Naive B cell (primary cell): ENCODE results near the gene SRSF5. TPM values are rescaled to one million over a fixed set of nuclear protein-coding genes. Genes with fewer than 3 reads are reported as not detected.
"Not testable (repeated sequence)": the region's sequence is repeated elsewhere in the genome, so short reads cannot be mapped to it uniquely, and the experiment has no call there.

ENCODE experiments used
- ATAC-seq, 2 donors: fragments of 150-1000 bp; cut with Tn5 transposase; 2 replicates each; pipeline ENCODE4 v1.10.0; 2021; ENCODE audit warnings: low read depth in 2 of 2, mild to moderate bottlenecking in 2 of 2, moderate library complexity in 2 of 2
- DNase-seq: peaks from one replicate; pipeline ENCODE4 v3.0.0; 2022
- H3K27ac Mint-ChIP-seq, 6 donors: one replicate each; pipeline ENCODE4 v1.8.0; 2020 to 2022; ENCODE audit warnings: mild to moderate bottlenecking in 6 of 6, mixed read lengths in 6 of 6, moderate library complexity in 5 of 6, inconsistent platforms in 2 of 6
- H3K27me3 Mint-ChIP-seq, 3 donors: one replicate each; pipeline ENCODE4 v1.8.0; 2021 to 2022; ENCODE audit warnings: mixed read lengths in 3 of 3, mild to moderate bottlenecking in 1 of 3
- H3K36me3 Mint-ChIP-seq, 2 donors: one replicate each; pipeline ENCODE4 v1.8.0; 2020 to 2022; ENCODE audit warnings: mixed read lengths in 2 of 2, inconsistent platforms in 1 of 2, mild to moderate bottlenecking in 1 of 2
- H3K4me1 Mint-ChIP-seq, 3 donors: one replicate each; pipeline ENCODE4 v1.8.0; 2020 to 2022; ENCODE audit warnings: mixed read lengths in 3 of 3, inconsistent platforms in 1 of 3, mild to moderate bottlenecking in 1 of 3, moderate library complexity in 1 of 3
- H3K4me3 Mint-ChIP-seq, 8 donors: one replicate each; pipeline ENCODE4 v1.8.0; 2020 to 2022; ENCODE audit warnings: mild to moderate bottlenecking in 8 of 8, mixed read lengths in 8 of 8, moderate library complexity in 8 of 8, inconsistent platforms in 2 of 8
- H3K9me3 Mint-ChIP-seq, 7 donors: one replicate each; pipeline ENCODE4 v1.8.0; 2020 to 2022; ENCODE audit warnings: mixed read lengths in 7 of 7, mild to moderate bottlenecking in 5 of 7, inconsistent platforms in 2 of 7, moderate library complexity in 1 of 7
- polyA plus RNA-seq, 6 donors: library from polyadenylated mRNA; unstranded; fragments of 300-500 nt; fragmentation: Illumina TruSeq; gene quantifications; one replicate each; pipeline ENCODE4 v1.2.3, GENCODE V29; 2021; ENCODE audit warnings: low read depth in 6 of 6

Gene SRSF5
- polyA plus RNA-seq, 6 donors from 2014 or later: 654 to 1,299 (median 1,165) TPM

DNA sequence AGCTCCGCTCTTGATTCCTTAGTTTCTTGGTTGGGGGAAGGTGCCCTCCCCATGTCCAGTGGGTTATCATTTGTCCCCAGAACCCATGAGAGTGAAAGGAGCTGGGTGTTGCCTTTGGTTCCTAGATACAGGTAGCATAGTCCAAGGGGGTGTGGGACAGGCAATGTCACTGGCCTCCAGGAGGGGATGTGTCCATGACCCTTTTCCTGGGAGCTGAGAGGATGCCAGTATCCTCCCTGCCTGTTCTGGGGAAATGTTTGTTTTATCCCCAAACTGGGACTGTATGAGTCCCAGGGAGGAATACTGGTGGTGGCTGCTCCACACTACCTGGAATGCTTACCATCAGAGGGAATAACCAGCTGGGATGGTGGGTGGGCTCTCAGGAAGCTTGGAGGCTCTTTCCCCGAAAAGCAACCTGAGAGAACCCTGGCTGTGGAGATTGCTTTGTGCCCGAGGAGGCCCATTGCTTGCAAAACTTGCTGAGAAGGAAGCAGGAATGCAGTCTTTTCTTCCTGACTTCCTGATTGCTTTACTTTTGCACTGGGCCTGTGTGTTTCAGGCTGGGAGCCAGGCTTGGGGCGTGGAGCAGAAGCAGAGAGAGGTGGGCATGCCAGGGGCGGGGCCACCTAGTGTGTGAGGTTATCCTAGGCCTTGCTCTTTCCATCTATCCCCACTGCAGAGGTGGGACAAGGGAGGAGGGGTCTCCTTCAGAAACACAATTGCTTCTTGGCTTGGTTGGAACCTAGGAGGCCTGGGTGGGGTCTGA, 30.8 kb downstream of the SRSF5 start:
- H3K4me1 Mint-ChIP-seq: no peaks in the 10 kb centered on the region
- DNase-seq (no peak), ATAC-seq (no peak)
- peaks cover 0 to 6% (median 0%) of the 10 kb centered on the region in 7 donors for H3K9me3 Mint-ChIP-seq
- no peak overlapping the region for H3K27ac Mint-ChIP-seq
- peaks cover 5 to 51% (median 20%) of the 10 kb centered on the region in 3 donors for H3K27me3 Mint-ChIP-seq
- H3K36me3 Mint-ChIP-seq: peaks cover 6 to 19% of the 10 kb centered on the region in 2 donors
- H3K4me3 Mint-ChIP-seq: no peak overlapping the region

DNA sequence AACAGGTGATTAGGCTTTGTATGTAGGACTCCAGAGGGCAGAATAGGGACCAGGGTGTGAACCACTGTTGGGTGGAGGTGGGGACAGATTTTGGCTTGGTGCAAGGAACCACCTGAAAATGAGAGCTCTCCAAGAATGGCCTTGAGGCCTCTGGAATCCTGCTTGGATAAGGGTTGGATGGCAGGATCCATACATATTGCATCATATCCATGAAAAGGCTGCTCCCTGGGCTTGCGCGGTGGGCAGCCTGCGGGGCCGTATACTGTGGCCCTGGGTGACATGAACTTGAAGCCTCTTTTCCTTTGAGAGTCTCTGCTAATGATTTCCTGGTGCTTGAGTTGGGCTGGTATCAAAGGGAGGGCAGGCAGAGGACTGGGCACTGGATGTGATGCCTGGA, 31.4 kb downstream of the SRSF5 start:
- Mint-ChIP-seq H3K27ac (no peak overlapping the region), H3K4me3 (no peak overlapping the region), H3K4me1 (no peaks in the 10 kb centered on the region), H3K9me3 (peaks cover 0 to 6% (median 0%) of the 10 kb centered on the region in 7 donors), H3K27me3 (peaks cover 5 to 54% (median 20%) of the 10 kb centered on the region in 3 donors), H3K36me3 (peaks cover 6 to 19% of the 10 kb centered on the region in 2 donors)
- no peak for ATAC-seq
- DNase-seq: no peak

DNA sequence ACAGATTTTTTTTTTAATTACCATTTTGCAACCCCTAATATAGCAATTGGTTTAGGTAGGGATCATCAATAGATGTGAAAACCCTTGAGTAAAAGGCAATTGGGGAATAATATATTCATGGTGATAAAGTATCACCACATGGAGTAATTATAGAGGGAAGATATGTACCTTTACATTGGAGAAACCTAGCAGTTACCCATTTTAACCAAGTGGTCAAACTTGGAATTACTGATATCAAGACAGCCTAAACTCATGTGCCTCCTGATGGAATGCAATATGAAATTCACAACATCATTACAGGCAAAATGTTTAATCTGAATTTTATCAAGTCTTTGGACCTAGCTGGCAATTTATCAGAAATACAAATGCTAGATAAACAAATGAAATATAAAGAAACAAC, 36.8 kb downstream of the SRSF5 start:
- Mint-ChIP-seq H3K27ac (no peak overlapping the region), H3K4me1 (no peaks in the 10 kb centered on the region), H3K36me3 (peaks cover 6 to 12% of the 10 kb centered on the region in 2 donors), H3K4me3 (no peak overlapping the region), H3K9me3 (peaks cover 0 to 6% (median 0%) of the 10 kb centered on the region in 7 donors), H3K27me3 (peaks cover 5 to 31% (median 5%) of the 10 kb centered on the region in 3 donors)
- ATAC-seq (no peak), DNase-seq (no peak)

DNA sequence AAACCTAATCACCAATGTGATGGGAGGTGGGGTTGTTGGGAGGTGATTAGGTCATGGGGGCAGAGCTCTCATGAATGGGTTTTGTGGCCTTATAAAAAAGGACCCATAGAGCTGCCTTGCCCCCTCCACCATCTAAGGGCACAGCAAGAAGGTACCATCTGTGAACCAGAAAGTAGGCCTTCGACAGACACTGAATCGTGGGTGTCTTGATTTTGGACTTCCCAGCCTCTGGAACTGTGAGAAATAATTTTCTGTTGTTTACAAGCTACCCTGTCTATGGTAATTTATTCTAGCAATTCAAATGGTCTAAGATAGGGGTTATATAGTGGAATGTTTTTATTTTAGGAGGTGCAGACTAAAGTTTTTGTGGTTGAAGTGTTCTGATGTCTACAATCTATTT, 38.0 kb downstream of the SRSF5 start:
- Mint-ChIP-seq H3K36me3 (peaks cover 6 to 12% of the 10 kb centered on the region in 2 donors), H3K4me1 (no peaks in the 10 kb centered on the region), H3K9me3 (peaks cover 0 to 6% (median 0%) of the 10 kb centered on the region in 7 donors), H3K27ac (no peak overlapping the region), H3K27me3 (peaks cover 5 to 20% (median 5%) of the 10 kb centered on the region in 3 donors), H3K4me3 (no peak overlapping the region)
- ATAC-seq: no peak
- DNase-seq: no peak

DNA sequence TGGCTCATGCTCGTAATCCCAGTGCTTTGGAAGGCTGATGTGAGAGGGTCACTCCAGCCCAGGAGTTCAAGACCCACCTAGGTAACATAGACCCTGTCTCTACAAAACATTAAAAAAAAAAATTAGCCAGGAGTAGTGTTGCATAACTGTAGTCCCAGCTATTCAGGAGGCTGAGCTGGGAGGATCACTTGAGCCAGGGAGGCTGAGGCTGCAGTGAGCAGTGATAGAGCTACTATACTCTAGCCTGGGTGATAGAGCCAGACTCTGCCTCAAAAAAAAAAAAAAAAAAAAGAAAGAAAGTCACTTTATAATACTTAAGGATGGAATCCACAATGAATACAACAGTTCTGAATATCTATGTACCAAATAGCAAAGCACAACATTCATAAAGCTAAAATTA, 40.2 kb downstream of the SRSF5 start:
- no peak for DNase-seq
- Mint-ChIP-seq H3K4me1 (no peaks in the 10 kb centered on the region), H3K9me3 (peaks cover 0 to 2% (median 0%) of the 10 kb centered on the region in 7 donors), H3K27me3 (peaks cover 0 to 5% (median 0%) of the 10 kb centered on the region in 3 donors), H3K36me3 (no peaks in the 10 kb centered on the region), H3K27ac (no peak overlapping the region), H3K4me3 (no peak overlapping the region)
- no peak for ATAC-seq

DNA sequence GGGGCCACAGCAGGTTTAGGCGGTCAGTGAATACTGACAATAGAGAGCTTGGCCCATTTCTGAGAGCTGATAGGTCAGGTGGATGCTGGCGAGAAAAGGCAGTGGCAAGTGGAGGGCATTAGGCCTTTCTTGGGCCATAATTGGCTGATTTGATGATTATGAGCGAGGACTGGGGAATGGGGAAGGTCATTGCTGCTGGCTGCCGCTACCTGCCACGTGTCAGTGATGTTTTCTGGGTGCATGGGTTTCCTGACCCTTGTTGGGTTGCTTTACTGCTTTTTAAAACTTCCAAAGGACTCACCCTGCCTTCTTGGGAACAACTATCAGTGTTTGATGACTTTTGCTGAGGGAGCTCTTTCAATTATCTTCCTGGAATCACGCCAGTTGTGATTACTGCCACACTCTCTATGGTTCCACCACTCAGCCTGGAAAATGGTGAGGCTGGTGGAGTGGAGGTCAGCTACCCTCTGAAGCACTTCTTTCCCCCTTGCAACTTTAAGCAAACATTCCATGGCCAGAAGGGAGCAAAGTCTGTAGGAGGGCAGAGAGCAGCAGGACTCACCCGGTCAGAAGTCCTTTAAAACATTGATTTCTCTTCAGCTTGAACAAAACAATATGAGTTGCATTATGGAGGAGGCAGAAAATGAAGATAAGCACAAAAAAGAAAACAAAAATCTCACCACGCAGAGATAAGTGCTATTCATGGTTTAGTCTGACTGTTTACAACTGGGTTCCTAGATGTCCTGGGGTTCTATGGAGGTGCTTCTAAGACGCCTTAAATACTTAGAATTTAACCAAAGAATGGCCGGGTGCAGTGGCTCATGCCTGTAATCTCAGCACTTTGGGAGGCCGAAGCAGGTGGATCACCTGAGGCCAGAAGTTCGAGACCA, 42.2 kb downstream of the SRSF5 start:
- H3K9me3 Mint-ChIP-seq: peaks cover 0 to 2% (median 0%) of the 10 kb centered on the region in 7 donors
- no peak overlapping the region for H3K4me3 Mint-ChIP-seq
- ATAC-seq: no peak
- DNase-seq: no peak
- H3K27ac Mint-ChIP-seq: no peak overlapping the region
- H3K36me3 Mint-ChIP-seq: no peaks in the 10 kb centered on the region
- H3K4me1 Mint-ChIP-seq: no peaks in the 10 kb centered on the region
- H3K27me3 Mint-ChIP-seq: no peaks in the 10 kb centered on the region

DNA sequence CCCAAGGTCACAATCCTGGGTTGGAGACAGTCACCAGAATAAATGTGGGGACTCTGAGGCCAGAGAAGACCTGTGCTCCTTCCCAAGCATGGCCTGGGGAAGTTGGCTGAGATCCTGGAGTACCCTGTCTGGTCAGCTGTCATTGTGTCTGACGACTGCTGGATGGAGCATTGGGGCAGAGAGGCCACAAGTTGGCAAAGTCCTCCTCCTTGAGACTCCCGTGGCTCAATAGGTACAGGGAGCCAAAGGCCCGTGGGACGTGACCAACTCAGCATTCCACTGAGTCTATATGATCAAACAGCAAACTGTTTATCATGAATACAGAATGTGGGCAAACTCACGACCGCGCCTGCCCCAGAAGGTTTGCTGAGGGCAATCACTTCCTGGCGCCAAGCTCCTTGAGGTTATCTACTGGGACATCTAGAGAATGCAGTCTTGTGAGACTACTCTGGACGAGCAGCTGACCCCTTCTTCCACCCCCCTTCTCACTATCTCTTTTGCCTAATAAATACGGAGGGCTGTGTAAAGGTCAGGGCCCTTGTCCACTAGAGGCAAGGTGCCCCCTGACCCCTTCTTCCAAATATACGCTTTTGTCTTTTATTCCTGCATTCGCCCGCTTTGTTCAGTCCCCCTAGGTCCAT, 44.4 kb downstream of the SRSF5 start:
- ATAC-seq (no peak), DNase-seq (no peak)
- no peaks in the 10 kb centered on the region for H3K36me3 Mint-ChIP-seq
- H3K27ac Mint-ChIP-seq: no peak overlapping the region
- no peaks in the 10 kb centered on the region for H3K9me3 Mint-ChIP-seq
- H3K27me3 Mint-ChIP-seq: no peaks in the 10 kb centered on the region
- H3K4me3 Mint-ChIP-seq: no peak overlapping the region
- no peaks in the 10 kb centered on the region for H3K4me1 Mint-ChIP-seq

DNA sequence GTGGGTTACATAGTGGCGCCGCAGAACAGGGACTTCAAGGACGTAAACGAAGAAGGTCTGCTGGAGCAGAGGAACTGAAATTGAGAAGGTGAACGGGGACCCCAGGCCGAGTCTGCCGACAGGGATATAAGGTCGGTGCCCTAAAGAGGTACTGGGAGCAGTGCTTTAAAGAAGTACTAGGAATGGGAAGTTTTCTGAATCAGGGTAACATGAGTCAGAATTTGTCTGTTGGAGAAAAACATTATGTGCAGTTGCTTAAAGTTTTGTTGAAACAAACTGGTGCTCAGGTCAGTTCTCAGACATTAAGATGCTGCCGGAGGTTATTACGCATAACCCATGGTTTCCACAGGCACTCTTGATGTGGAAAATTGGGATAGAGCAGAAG, 44.9 kb downstream of the SRSF5 start:
- ATAC-seq (no peak), DNase-seq (no peak)
- H3K27ac Mint-ChIP-seq: no peak overlapping the region
- no peaks in the 10 kb centered on the region for H3K36me3 Mint-ChIP-seq
- H3K4me3 Mint-ChIP-seq: no peak overlapping the region
- no peaks in the 10 kb centered on the region for H3K27me3 Mint-ChIP-seq
- H3K4me1 Mint-ChIP-seq: no peaks in the 10 kb centered on the region
- no peaks in the 10 kb centered on the region for H3K9me3 Mint-ChIP-seq

DNA sequence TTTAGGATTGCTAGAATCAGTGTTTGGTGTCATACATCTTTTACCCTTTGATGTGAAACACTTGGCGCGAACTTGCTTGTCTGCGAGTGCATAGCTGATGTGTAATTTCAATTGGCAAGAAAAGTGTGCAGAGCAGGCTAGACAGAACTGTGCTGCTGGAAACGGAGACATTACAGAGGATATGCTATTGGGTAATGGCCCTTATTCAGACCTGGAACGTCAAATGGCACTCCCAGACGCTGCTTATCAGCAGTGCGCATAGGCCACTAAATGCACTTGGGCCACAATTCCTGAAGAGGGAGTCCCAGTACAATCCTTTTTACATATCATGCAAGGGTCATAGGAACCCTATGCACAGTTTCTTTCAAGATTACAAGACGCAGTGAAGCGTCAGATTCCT, 45.8 kb downstream of the SRSF5 start:
- no peak for ATAC-seq
- Mint-ChIP-seq H3K27me3 (no peaks in the 10 kb centered on the region), H3K9me3 (no peaks in the 10 kb centered on the region), H3K36me3 (no peaks in the 10 kb centered on the region), H3K4me3 (no peak overlapping the region), H3K4me1 (no peaks in the 10 kb centered on the region), H3K27ac (no peak overlapping the region)
- DNase-seq: no peak

DNA sequence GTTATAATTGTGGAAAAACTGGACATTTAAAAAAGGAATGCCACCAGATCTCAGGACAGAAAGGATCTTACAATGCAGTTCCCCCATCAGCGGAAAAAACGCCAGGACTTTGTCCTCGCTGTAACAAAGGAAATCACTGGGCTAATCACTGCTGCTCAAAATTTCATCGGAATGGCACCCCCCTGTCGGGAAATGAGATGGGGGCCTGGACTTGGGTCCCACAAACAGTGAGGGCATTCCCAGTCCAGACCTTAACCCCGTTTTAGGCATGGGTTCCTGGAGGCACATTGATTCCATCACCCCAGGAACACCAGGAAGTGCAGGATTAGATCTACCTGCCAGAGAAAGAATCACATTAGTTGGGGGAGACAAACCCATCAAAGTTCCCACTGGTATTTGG, 46.4 kb downstream of the SRSF5 start:
- H3K27me3 Mint-ChIP-seq, H3K9me3 Mint-ChIP-seq, DNase-seq, H3K27ac Mint-ChIP-seq, H3K4me1 Mint-ChIP-seq, ATAC-seq, H3K4me3 Mint-ChIP-seq, H3K36me3 Mint-ChIP-seq: not testable (repeated sequence)

DNA sequence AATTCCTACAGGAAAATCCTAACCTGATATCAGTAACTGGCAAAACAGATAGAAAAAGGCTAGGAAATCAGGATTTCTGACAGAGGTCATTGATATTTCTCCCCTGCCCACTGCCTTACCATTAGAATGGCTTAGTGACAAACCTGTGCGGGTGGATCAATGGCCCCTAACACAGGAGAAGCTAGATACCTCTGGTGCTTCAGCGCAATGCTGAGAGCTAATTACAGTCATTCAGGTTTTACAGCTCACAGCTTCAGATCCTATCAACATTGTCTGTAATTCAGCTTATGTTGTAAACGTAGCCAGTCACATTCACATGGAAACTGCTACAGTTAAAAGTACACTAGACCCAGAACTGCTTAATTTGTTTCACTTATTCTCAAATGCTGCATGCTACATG, 47.5 kb downstream of the SRSF5 start:
- peaks cover 4 to 9% (median 6%) of the 10 kb centered on the region in 3 donors for H3K4me1 Mint-ChIP-seq
- H3K4me3 Mint-ChIP-seq: no peak overlapping the region
- peaks cover 0 to 4% (median 0%) of the 10 kb centered on the region in 3 donors for H3K27me3 Mint-ChIP-seq
- no peaks in the 10 kb centered on the region for H3K36me3 Mint-ChIP-seq
- no peak for DNase-seq
- no peaks in the 10 kb centered on the region for H3K9me3 Mint-ChIP-seq
- no peak for ATAC-seq
- H3K27ac Mint-ChIP-seq: no peak overlapping the region

DNA sequence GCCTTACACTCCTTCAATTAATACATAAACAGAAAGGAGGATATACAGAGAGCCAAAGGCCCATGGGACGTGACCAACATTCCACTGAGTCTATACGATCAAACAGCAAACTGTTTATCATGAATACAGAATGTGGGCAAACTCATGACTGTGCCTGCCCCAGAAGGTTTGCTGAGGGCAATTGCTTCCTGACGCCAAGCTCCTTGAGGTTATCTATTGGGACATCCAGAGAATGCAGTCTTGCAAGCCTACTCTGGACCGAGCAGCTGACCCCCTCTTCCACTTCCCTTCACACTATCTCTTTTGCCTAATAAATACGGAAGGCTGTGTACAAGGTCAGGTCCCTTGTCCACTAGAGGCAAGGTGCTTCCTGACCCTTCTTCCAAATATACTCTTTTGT, 48.6 kb downstream of the SRSF5 start:
- ATAC-seq: no peak
- no peaks in the 10 kb centered on the region for H3K36me3 Mint-ChIP-seq
- H3K4me3 Mint-ChIP-seq: no peak overlapping the region
- no peak for DNase-seq
- H3K27ac Mint-ChIP-seq: no peak overlapping the region
- peaks cover 0 to 4% (median 0%) of the 10 kb centered on the region in 3 donors for H3K27me3 Mint-ChIP-seq
- no peaks in the 10 kb centered on the region for H3K9me3 Mint-ChIP-seq
- H3K4me1 Mint-ChIP-seq: peaks cover 4 to 10% (median 6%) of the 10 kb centered on the region in 3 donors

DNA sequence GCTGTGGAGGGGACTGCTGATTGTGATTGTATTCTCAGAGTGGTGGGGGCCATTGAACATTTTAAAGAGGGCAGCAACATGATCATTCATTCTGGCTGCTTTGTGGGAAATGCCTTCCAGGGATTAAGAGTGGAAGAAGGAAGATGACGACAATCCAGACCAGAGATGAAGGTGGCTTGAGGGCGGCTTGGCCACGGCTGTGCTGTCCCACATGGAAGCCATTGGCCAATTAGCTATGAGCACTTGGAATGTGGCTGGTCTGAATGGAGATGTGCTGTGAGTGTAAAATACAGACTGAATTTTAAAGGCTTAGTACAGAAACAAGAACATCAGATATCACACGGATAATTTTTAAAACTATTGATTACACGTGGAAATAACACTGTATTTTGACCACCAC, 49.3 kb downstream of the SRSF5 start:
- H3K27me3 Mint-ChIP-seq: peaks cover 0 to 10% (median 0%) of the 10 kb centered on the region in 3 donors
- H3K4me3 Mint-ChIP-seq: no peak overlapping the region
- no peaks in the 10 kb centered on the region for H3K36me3 Mint-ChIP-seq
- ATAC-seq: no peak
- DNase-seq: no peak
- H3K4me1 Mint-ChIP-seq: peaks cover 4 to 10% (median 6%) of the 10 kb centered on the region in 3 donors
- H3K9me3 Mint-ChIP-seq: no peaks in the 10 kb centered on the region
- no peak overlapping the region for H3K27ac Mint-ChIP-seq
